K562 (cell line): ENCODE results near the gene ATF7IP. TPM values are rescaled to one million over a fixed set of nuclear protein-coding genes. Genes with fewer than 3 reads are reported as not detected.
A peak's percentile ranks its signal among the peaks of the same experiment; 100 is the strongest.

ENCODE experiments used
- CREBBP ChIP-seq: IDR thresholded peaks from one replicate; pipeline ENCODE4 v1.6.1; 2012; ENCODE audit warnings: low read depth, mild to moderate bottlenecking, control low read depth, inconsistent platforms, low read length
- EGR1 ChIP-seq: fragments of 450-650 bp; conservative IDR thresholded peaks from 2 replicates; pipeline ENCODE4 v1.6.1; 2017; ENCODE audit warnings: mild to moderate bottlenecking
- HNRNPK ChIP-seq: fragments of 200-400 bp; formaldehyde crosslinking; IDR thresholded peaks from one replicate; pipeline ENCODE4 v1.6.1; 2018; ENCODE audit warnings: mild to moderate bottlenecking, low read depth, low read length; ENCODE audit not compliant: poor library complexity, severe bottlenecking
- POLR2G ChIP-seq: fragments of 200-400 bp; formaldehyde crosslinking; IDR thresholded peaks from 2 replicates; pipeline ENCODE4 v1.6.1; 2017; ENCODE audit warnings: low read depth, mild to moderate bottlenecking, antibody characterized with exemption, low read length, moderate library complexity
- PRPF4 ChIP-seq: fragments of 200-400 bp; formaldehyde crosslinking; IDR thresholded peaks from one replicate; pipeline ENCODE4 v1.6.1; 2017; ENCODE audit warnings: low read length, low read depth, mild to moderate bottlenecking; ENCODE audit not compliant: insufficient read depth, poor library complexity, severe bottlenecking
- SMARCE1 ChIP-seq: fragments of 450-650 bp; IDR thresholded peaks from 2 replicates; pipeline ENCODE4 v1.7.1; 2016; ENCODE audit warnings: mild to moderate bottlenecking
- SP1 ChIP-seq: sonication (generic); formaldehyde crosslinking; IDR thresholded peaks from 2 replicates; pipeline ENCODE4 v1.8.1; 2022; ENCODE audit warnings: mild to moderate bottlenecking, missing genetic modification reagents
- TAF9B ChIP-seq: fragments of 450-650 bp; IDR thresholded peaks from 2 replicates; pipeline ENCODE4 v1.6.1; 2018; ENCODE audit warnings: mild to moderate bottlenecking; ENCODE audit not compliant: partially characterized antibody
- TRIM24 ChIP-seq, 2 experiments: fragments of 450-650 bp; IDR thresholded peaks; 2 replicates each; pipeline ENCODE4 v1.6.1; 2016
- YY1 ChIP-seq, 3 experiments: IDR thresholded peaks; 2 replicates each; pipeline ENCODE4 v1.6.1; 2011; ENCODE audit warnings: low read length in 2 of 3, mild to moderate bottlenecking in 2 of 3, moderate library complexity in 2 of 3, borderline replicate concordance in 1 of 3, control low read depth in 1 of 3, low read depth in 1 of 3; ENCODE audit not compliant: insufficient read depth in 3 of 3, insufficient replicate concordance in 2 of 3, control insufficient read depth in 1 of 3, insufficient read length in 1 of 3; ENCODE audit errors: extremely low read depth in 1 of 3
- ZFX ChIP-seq: sonication (generic); formaldehyde crosslinking; IDR thresholded peaks from 2 replicates; pipeline ENCODE4 v1.8.0; 2022; ENCODE audit warnings: mild to moderate bottlenecking, missing genetic modification reagents, moderate library complexity
- ZNF707 ChIP-seq: fragments of 250-450 bp; sonication (Bioruptor Pico); conservative IDR thresholded peaks from 2 replicates; pipeline ENCODE4 v1.8.0; 2022; ENCODE audit warnings: inconsistent platforms, mild to moderate bottlenecking, moderate library complexity
- polyA plus RNA-seq, 8 experiments: library from polyadenylated mRNA; depleted of rRNA in 4 of 8; stranded (reverse) in 5 of 8; unstranded in 3 of 8; fragments of >200 nt; fragmentation: Nextera tagmentation in 2 of 8; fragmentation: Illumina TruSeq in 1 of 8; extraction: Ambion mirVana in 2 of 8; extraction: Trizol in 1 of 8; gene quantifications; 2 replicates each; pipeline versions ENCODE4 v1.2.1 to v1.2.3, GENCODE V29; 2011 to 2014; ENCODE audit warnings: inconsistent platforms in 1 of 8, missing spikeins in 1 of 8
- total RNA-seq, 7 experiments: library from RNA; depleted of rRNA in 6 of 7; stranded (reverse); fragments of >200 nt in 6 of 7; fragmentation: Illumina TruSeq in 2 of 7; extraction: Trizol in 2 of 7; gene quantifications; 2 replicates each; pipeline versions ENCODE4 v1.2.1 to v1.2.3, GENCODE V29; 2011 to 2021; ENCODE audit warnings: low replicate concordance in 1 of 7
- TF ChIP-seq, protein P1 (sequence below): fragments of 450-650 bp; formaldehyde crosslinking; IDR thresholded peaks from 2 replicates; pipeline ENCODE4 v1.4.0; 2020; ENCODE audit warnings: mild to moderate bottlenecking, mixed read lengths
- TF ChIP-seq, protein P2 (sequence below): sonication (generic); formaldehyde crosslinking; IDR thresholded peaks from 2 replicates; pipeline ENCODE4 v1.8.0; 2022; ENCODE audit warnings: missing genetic modification reagents, mild to moderate bottlenecking, moderate library complexity, borderline replicate concordance
- TF ChIP-seq, protein P3 (sequence below): sonication (generic); formaldehyde crosslinking; IDR thresholded peaks from 2 replicates; pipeline ENCODE4 v1.5.0; 2020; ENCODE audit warnings: missing genetic modification reagents
- TF ChIP-seq, protein P4 (sequence below): fragments of 250-450 bp; sonication (Bioruptor Pico); IDR thresholded peaks from 2 replicates; pipeline ENCODE4 v1.9.0; 2021; ENCODE audit warnings: mild to moderate bottlenecking, inconsistent platforms
- TF ChIP-seq, protein P5 (sequence below), 2 experiments: IDR thresholded peaks; 2 replicates each; pipeline ENCODE4 v1.6.1; 2011; ENCODE audit warnings: borderline replicate concordance in 1 of 2, control low read depth in 1 of 2, low read depth in 1 of 2, low read length in 1 of 2, mild to moderate bottlenecking in 1 of 2, mixed read lengths in 1 of 2, moderate library complexity in 1 of 2; ENCODE audit not compliant: insufficient read depth in 1 of 2, insufficient read length in 1 of 2, poor library complexity in 1 of 2, severe bottlenecking in 1 of 2; ENCODE audit errors: extremely low read depth in 1 of 2

The ATF7IP gene
- total and polyA plus RNA-seq, 9 of the 15 experiments (the other 6 are each of a cell fraction or from before 2014, with no cell fraction given) = 2.8 to 27.1 (median 11.0) TPM

DNA sequence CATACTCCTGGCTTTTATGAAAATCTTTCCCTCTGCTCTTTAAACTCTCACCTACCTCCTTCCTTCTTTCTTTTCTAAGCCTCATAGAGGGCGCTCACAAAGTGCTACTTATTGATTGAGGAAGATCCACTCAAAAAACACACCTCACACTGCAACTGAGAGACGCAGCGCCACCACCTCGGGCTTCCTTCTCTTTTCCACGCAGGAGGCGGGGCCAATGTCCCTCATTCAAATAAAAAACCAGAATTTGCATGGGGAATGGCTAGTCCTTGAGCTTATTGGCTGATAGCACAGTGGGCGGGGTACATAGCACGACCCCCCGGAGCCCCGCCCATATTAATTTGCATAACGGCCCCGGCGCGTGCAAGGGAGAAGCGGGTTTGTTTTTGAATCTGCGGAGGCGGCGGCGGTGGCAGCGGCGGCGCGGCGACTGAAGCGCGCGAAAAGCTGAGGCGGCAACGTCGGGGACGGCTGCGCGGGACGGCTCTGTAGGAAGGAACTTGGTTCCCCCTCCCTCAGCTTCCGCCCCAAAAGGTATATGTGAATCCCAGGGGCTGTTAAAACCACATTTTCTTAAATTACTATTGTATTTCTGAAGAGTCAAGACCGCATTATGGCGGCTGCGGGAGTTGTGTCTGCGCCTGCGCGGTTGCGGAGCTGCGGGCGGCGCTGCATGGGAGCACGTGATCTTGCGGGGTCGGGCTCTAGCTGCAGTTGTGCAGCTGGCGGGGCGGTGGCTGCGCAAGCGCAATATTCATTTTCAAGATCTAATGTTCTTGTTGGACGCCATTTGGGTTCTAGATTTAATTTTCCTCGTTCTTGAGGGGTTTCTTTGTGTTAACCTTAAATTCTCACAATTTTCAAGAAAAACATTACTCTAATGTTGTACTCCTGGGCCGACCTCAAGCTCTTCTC, at the start of gene ATF7IP (continued):
- TF ChIP-seq, protein P1, sequence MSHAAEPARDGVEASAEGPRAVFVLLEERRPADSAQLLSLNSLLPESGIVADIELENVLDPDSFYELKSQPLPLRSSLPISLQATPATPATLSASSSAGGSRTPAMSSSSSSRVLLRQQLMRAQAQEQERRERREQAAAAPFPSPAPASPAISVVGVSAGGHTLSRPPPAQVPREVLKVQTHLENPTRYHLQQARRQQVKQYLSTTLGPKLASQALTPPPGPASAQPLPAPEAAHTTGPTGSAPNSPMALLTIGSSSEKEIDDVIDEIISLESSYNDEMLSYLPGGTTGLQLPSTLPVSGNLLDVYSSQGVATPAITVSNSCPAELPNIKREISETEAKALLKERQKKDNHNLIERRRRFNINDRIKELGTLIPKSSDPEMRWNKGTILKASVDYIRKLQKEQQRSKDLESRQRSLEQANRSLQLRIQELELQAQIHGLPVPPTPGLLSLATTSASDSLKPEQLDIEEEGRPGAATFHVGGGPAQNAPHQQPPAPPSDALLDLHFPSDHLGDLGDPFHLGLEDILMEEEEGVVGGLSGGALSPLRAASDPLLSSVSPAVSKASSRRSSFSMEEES (CRISPR knock-in tag) = peak; percentile 92
- TF ChIP-seq POLR2G (peak; percentile 86), ZNF707 (no peak), PRPF4 (no peak), SMARCE1 (no peak), TAF9B (peak; percentile 12), SP1 (peak; percentile 71), YY1 (IDR thresholded peaks at IDR 0.05; ENCODE audit: borderline replicate concordance in 1 of 3, control insufficient read depth in 1 of 3, extremely low read depth in 1 of 3, insufficient read depth in 3 of 3, insufficient read length in 1 of 3, insufficient replicate concordance in 2 of 3, low read depth in 1 of 3, low read length in 2 of 3) (peak in 2 of 3 experiments; percentile 14 to 73), ZFX (CRISPR knock-in tag) (no peak), HNRNPK (no peak), EGR1 (peak; percentile 77), TRIM24 (IDR thresholded peaks at IDR 0.05) (0 out of 4 replicates have a peak, but pooled peaks of 1 of the 2 experiments have one; percentile 38), CREBBP (no peak)
- TF ChIP-seq, protein P2, sequence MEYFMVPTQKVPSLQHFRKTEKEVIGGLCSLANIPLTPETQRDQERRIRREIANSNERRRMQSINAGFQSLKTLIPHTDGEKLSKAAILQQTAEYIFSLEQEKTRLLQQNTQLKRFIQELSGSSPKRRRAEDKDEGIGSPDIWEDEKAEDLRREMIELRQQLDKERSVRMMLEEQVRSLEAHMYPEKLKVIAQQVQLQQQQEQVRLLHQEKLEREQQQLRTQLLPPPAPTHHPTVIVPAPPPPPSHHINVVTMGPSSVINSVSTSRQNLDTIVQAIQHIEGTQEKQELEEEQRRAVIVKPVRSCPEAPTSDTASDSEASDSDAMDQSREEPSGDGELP (CRISPR knock-in tag) = peak; percentile 71; the same call in 1 of the 2 replicates
- TF ChIP-seq, protein P3, sequence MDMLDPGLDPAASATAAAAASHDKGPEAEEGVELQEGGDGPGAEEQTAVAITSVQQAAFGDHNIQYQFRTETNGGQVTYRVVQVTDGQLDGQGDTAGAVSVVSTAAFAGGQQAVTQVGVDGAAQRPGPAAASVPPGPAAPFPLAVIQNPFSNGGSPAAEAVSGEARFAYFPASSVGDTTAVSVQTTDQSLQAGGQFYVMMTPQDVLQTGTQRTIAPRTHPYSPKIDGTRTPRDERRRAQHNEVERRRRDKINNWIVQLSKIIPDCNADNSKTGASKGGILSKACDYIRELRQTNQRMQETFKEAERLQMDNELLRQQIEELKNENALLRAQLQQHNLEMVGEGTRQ (CRISPR knock-in tag) = peak; percentile 84
- TF ChIP-seq, protein P4, sequence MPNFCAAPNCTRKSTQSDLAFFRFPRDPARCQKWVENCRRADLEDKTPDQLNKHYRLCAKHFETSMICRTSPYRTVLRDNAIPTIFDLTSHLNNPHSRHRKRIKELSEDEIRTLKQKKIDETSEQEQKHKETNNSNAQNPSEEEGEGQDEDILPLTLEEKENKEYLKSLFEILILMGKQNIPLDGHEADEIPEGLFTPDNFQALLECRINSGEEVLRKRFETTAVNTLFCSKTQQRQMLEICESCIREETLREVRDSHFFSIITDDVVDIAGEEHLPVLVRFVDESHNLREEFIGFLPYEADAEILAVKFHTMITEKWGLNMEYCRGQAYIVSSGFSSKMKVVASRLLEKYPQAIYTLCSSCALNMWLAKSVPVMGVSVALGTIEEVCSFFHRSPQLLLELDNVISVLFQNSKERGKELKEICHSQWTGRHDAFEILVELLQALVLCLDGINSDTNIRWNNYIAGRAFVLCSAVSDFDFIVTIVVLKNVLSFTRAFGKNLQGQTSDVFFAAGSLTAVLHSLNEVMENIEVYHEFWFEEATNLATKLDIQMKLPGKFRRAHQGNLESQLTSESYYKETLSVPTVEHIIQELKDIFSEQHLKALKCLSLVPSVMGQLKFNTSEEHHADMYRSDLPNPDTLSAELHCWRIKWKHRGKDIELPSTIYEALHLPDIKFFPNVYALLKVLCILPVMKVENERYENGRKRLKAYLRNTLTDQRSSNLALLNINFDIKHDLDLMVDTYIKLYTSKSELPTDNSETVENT (CRISPR knock-in tag) = no peak
- TF ChIP-seq, protein P5, sequence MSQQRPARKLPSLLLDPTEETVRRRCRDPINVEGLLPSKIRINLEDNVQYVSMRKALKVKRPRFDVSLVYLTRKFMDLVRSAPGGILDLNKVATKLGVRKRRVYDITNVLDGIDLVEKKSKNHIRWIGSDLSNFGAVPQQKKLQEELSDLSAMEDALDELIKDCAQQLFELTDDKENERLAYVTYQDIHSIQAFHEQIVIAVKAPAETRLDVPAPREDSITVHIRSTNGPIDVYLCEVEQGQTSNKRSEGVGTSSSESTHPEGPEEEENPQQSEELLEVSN (IDR thresholded peaks at IDR 0.05; ENCODE audit: borderline replicate concordance in 1 of 2, extremely low read depth in 1 of 2, insufficient read depth in 1 of 2, insufficient read length in 1 of 2, low read depth in 1 of 2, low read length in 1 of 2, poor library complexity in 1 of 2, severe bottlenecking in 1 of 2) = peak in 1 of 2 experiments; percentile 85
